ENCODE data around the gene EPS8L3. TPM values are rescaled to one million over a fixed set of nuclear protein-coding genes. Genes with fewer than 3 reads are reported as not detected.

Gene EPS8L3
- total and polyA plus RNA-seq, 2 donors (not counting 3 experiments of a cell fraction or from before 2014, with no cell fraction given): not detected

DNA sequence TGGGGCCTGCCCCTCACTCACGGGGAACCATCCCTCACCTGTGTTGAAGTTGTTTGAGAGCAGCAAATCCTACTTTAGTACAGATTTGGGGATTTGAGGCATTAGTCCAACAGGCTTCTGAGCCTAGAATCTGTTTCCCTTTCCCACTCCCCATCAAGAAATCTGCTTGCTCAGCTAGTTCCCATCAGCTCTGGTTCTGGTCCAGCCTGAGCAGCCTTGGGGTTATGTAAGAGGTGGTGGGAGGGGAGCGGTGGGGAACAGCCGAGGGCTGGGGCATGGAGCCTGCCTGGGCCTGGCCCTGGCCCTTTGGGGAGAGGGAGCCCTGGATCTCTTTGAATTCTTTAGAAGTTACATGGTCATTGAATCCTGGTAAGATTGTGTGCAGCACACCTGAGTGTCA, 47.6 kb downstream of the EPS8L3 start:
- no peak for TF ChIP-seq MAX (IDR thresholded peaks at IDR 0.05; ENCODE audit: insufficient read depth, insufficient read length)
- no peak for TF ChIP-seq MYC (IDR thresholded peaks at IDR 0.05; ENCODE audit: low read depth, low read length)
- no peak for TF ChIP-seq POLR2AphosphoS5 (IDR thresholded peaks at IDR 0.05; ENCODE audit: insufficient read depth, low read depth, low read length)
- TF ChIP-seq, protein P1, sequence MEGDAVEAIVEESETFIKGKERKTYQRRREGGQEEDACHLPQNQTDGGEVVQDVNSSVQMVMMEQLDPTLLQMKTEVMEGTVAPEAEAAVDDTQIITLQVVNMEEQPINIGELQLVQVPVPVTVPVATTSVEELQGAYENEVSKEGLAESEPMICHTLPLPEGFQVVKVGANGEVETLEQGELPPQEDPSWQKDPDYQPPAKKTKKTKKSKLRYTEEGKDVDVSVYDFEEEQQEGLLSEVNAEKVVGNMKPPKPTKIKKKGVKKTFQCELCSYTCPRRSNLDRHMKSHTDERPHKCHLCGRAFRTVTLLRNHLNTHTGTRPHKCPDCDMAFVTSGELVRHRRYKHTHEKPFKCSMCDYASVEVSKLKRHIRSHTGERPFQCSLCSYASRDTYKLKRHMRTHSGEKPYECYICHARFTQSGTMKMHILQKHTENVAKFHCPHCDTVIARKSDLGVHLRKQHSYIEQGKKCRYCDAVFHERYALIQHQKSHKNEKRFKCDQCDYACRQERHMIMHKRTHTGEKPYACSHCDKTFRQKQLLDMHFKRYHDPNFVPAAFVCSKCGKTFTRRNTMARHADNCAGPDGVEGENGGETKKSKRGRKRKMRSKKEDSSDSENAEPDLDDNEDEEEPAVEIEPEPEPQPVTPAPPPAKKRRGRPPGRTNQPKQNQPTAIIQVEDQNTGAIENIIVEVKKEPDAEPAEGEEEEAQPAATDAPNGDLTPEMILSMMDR (IDR thresholded peaks at IDR 0.05; ENCODE audit: extremely low read depth in 1 of 2, insufficient read depth in 1 of 2, low read depth in 1 of 2, low read length in 2 of 2): no peak
- TF ChIP-seq FOS (IDR thresholded peaks at IDR 0.05; ENCODE audit: borderline replicate concordance, insufficient read depth, low read length): no peak
- no peak for TF ChIP-seq EZH2 (IDR thresholded peaks at IDR 0.05; ENCODE audit: borderline replicate concordance, low read depth, low read length, severe bottlenecking)
- no peak for TF ChIP-seq POLR2A (IDR thresholded peaks at IDR 0.05; ENCODE audit: low read depth, low read length)
- no peak for TF ChIP-seq GATA2 (IDR thresholded peaks at IDR 0.05; ENCODE audit: insufficient read depth, insufficient read length, low read depth, low read length)
- no peak for TF ChIP-seq JUN (IDR thresholded peaks at IDR 0.05; ENCODE audit: borderline replicate concordance, insufficient read depth, insufficient read length, low read depth)
- Histone ChIP-seq H3K9me3 (replicated peaks; ENCODE audit: control insufficient read depth, insufficient read depth, low read length) (no peaks in the 10 kb centered on the region), H2AFZ (ENCODE audit: low read depth, low read length) (no peak overlapping the region), H4K20me1 (replicated peaks; ENCODE audit: control insufficient read depth, extremely low read depth, insufficient read depth, low read length) (no peaks in the 10 kb centered on the region), H3K27me3 (ENCODE audit: control insufficient read depth in 2 of 2, insufficient read depth in 2 of 2, low read length in 2 of 2) (no peaks in the 10 kb centered on the region), H3K9me1 (replicated peaks; ENCODE audit: control insufficient read depth, extremely low read depth, insufficient read depth, low read length) (no peaks in the 10 kb centered on the region), H3K4me3 (replicated peaks in 1 of 3; ENCODE audit: insufficient read depth in 1 of 3, low read depth in 1 of 3, low read length in 3 of 3) (no peak overlapping the region), H3K4me1 (ENCODE audit: control insufficient read depth, extremely low read depth, insufficient read depth, low read length) (peaks cover 8% of the 10 kb centered on the region), H3K36me3 (ENCODE audit: control insufficient read depth in 2 of 2, extremely low read depth in 1 of 2, insufficient read depth in 2 of 2, low read length in 2 of 2) (no peaks in the 10 kb centered on the region), H3K27ac (ENCODE audit: insufficient read depth, low read depth, low read length) (no peak overlapping the region), H3K4me2 (ENCODE audit: insufficient read depth, low read length) (no peak overlapping the region), H3K79me2 (ENCODE audit: control insufficient read depth, insufficient read depth, low read length) (no peaks in the 10 kb centered on the region), H3K9ac (replicated peaks; ENCODE audit: extremely low read depth, insufficient read depth, low read length) (no peak overlapping the region)
- DNase-seq (ENCODE audit: low read depth, low spot score) (no peak), FAIRE-seq (no peak)
- POLR2A ChIA-PET: no interaction called here
- dilution Hi-C loops (cut with MboI; ENCODE audit: extremely low pct_ligation_motif_present, low sequenced_read_pairs): no loop called here
- no TSS peak for BruUV-seq (replicated peaks)
- intact Hi-C loops (cut with micrococcal nuclease): no loop called here
- CTCF ChIA-PET: interaction anchor here (1.0 kb wide), 1 partner anchor 12 kb away, joined by 3 read pairs; no protein-coding TSS in a partner anchor

All from endothelial cell of umbilical vein (primary cell).